WTC11 (cell line): ENCODE measurements around the gene PLCD4. TPM values are rescaled to one million over a fixed set of nuclear protein-coding genes. Genes with fewer than 3 reads are reported as not detected.

Experiments used
- ATF1 ChIP-seq: sonication (generic); formaldehyde crosslinking; IDR thresholded peaks from 2 replicates; pipeline ENCODE4 v1.8.1; 2023; ENCODE audit warnings: mild to moderate bottlenecking, moderate library complexity, missing genetic modification reagents
- CREM ChIP-seq: sonication (generic); formaldehyde crosslinking; IDR thresholded peaks from 2 replicates; pipeline ENCODE4 v1.8.1; 2022; ENCODE audit warnings: mild to moderate bottlenecking, missing genetic modification reagents, moderate library complexity
- ESRRA ChIP-seq: sonication (generic); formaldehyde crosslinking; IDR thresholded peaks from 2 replicates; pipeline ENCODE4 v1.8.1; 2022; ENCODE audit warnings: mild to moderate bottlenecking, missing genetic modification reagents, borderline replicate concordance
- ETV6 ChIP-seq: sonication (generic); formaldehyde crosslinking; IDR thresholded peaks from 2 replicates; pipeline ENCODE4 v1.8.1; 2022; ENCODE audit warnings: mild to moderate bottlenecking, missing genetic modification reagents
- FOXJ3 ChIP-seq: sonication (generic); formaldehyde crosslinking; IDR thresholded peaks from 2 replicates; pipeline ENCODE4 v1.9.0; 2021; ENCODE audit warnings: missing genetic modification reagents, mild to moderate bottlenecking, borderline replicate concordance
- GABPB1 ChIP-seq: sonication (generic); formaldehyde crosslinking; IDR thresholded peaks from 2 replicates; pipeline ENCODE4 v1.8.1; 2023; ENCODE audit warnings: mild to moderate bottlenecking, missing genetic modification reagents
- IRF2 ChIP-seq: sonication (generic); formaldehyde crosslinking; IDR thresholded peaks from 2 replicates; pipeline ENCODE4 v1.8.0; 2022; ENCODE audit warnings: low read depth, missing genetic modification reagents, borderline replicate concordance
- JUN ChIP-seq: sonication (generic); formaldehyde crosslinking; IDR thresholded peaks from 2 replicates; pipeline ENCODE4 v1.8.0; 2023; ENCODE audit warnings: mild to moderate bottlenecking, missing genetic modification reagents
- MYBL2 ChIP-seq: sonication (generic); formaldehyde crosslinking; IDR thresholded peaks from 2 replicates; pipeline ENCODE4 v1.8.1; 2023; ENCODE audit warnings: mild to moderate bottlenecking, moderate library complexity, missing genetic modification reagents
- NR1H2 ChIP-seq: sonication (generic); formaldehyde crosslinking; IDR thresholded peaks from 2 replicates; pipeline ENCODE4 v1.9.0; 2021; ENCODE audit warnings: mild to moderate bottlenecking, moderate library complexity, missing genetic modification reagents
- OVOL2 ChIP-seq: fragments of 250-450 bp; sonication (Bioruptor Pico); IDR thresholded peaks from 2 replicates; pipeline ENCODE4 v1.9.0; 2021; ENCODE audit warnings: mild to moderate bottlenecking, borderline replicate concordance
- PREB ChIP-seq: sonication (generic); formaldehyde crosslinking; IDR thresholded peaks from 2 replicates; pipeline ENCODE4 v1.8.1; 2022; ENCODE audit warnings: mild to moderate bottlenecking, missing genetic modification reagents, moderate library complexity, borderline replicate concordance
- SOX15 ChIP-seq: fragments of 250-450 bp; sonication (Bioruptor Pico); IDR thresholded peaks from 2 replicates; pipeline ENCODE4 v1.9.0; 2021; ENCODE audit warnings: mild to moderate bottlenecking
- TP53 ChIP-seq: sonication (generic); formaldehyde crosslinking; IDR thresholded peaks from 2 replicates; pipeline ENCODE4 v1.8.1; 2023; ENCODE audit warnings: mild to moderate bottlenecking, missing genetic modification reagents
- ZMAT4 ChIP-seq: fragments of 250-450 bp; sonication (Bioruptor Pico); IDR thresholded peaks from 2 replicates; pipeline ENCODE4 v1.9.0; 2021; ENCODE audit warnings: mild to moderate bottlenecking
- ZNF121 ChIP-seq: sonication (generic); formaldehyde crosslinking; IDR thresholded peaks from 2 replicates; pipeline ENCODE4 v1.8.0; 2023; ENCODE audit warnings: missing genetic modification reagents
- ZNF138 ChIP-seq: sonication (generic); formaldehyde crosslinking; conservative IDR thresholded peaks from 2 replicates; pipeline ENCODE4 v1.8.1; 2022; ENCODE audit warnings: mild to moderate bottlenecking, moderate library complexity, missing genetic modification reagents
- ZNF317 ChIP-seq: sonication (generic); formaldehyde crosslinking; IDR thresholded peaks from 2 replicates; pipeline ENCODE4 v1.8.1; 2023; ENCODE audit warnings: low read depth, mild to moderate bottlenecking, moderate library complexity, missing genetic modification reagents, borderline replicate concordance
- ZNF396 ChIP-seq: fragments of 250-450 bp; sonication (Bioruptor Pico); IDR thresholded peaks from 2 replicates; pipeline ENCODE4 v1.8.0; 2021; ENCODE audit warnings: mild to moderate bottlenecking, moderate library complexity, borderline replicate concordance
- total RNA-seq: library from RNA; stranded (reverse); gene quantifications from 3 replicates; pipeline ENCODE4 v1.2.3, GENCODE V29; 2021
- TF ChIP-seq, protein P1 (sequence below): fragments of 250-450 bp; sonication (Bioruptor Pico); IDR thresholded peaks from 2 replicates; pipeline ENCODE4 v1.9.0; 2021; ENCODE audit warnings: mild to moderate bottlenecking, borderline replicate concordance
- TF ChIP-seq, protein P2 (sequence below): sonication (generic); formaldehyde crosslinking; IDR thresholded peaks from 2 replicates; pipeline ENCODE4 v1.8.1; 2022; ENCODE audit warnings: mild to moderate bottlenecking, moderate library complexity, missing genetic modification reagents
- TF ChIP-seq, protein P3 (sequence below): fragments of 200-600 bp; IDR thresholded peaks from 2 replicates; pipeline ENCODE4 v1.8.0; 2022; ENCODE audit warnings: antibody characterized with exemption
- TF ChIP-seq, protein P4 (sequence below): sonication (generic); formaldehyde crosslinking; IDR thresholded peaks from 2 replicates; pipeline ENCODE4 v1.8.1; 2023; ENCODE audit warnings: mild to moderate bottlenecking, missing genetic modification reagents
- TF ChIP-seq, protein P5 (sequence below): sonication (generic); formaldehyde crosslinking; IDR thresholded peaks from 2 replicates; pipeline ENCODE4 v1.8.0; 2022; ENCODE audit warnings: missing genetic modification reagents

PLCD4 gene
- total RNA-seq, 1 experiment from 2014 or later: 0.28 TPM

- TF ChIP-seq, protein P1, sequence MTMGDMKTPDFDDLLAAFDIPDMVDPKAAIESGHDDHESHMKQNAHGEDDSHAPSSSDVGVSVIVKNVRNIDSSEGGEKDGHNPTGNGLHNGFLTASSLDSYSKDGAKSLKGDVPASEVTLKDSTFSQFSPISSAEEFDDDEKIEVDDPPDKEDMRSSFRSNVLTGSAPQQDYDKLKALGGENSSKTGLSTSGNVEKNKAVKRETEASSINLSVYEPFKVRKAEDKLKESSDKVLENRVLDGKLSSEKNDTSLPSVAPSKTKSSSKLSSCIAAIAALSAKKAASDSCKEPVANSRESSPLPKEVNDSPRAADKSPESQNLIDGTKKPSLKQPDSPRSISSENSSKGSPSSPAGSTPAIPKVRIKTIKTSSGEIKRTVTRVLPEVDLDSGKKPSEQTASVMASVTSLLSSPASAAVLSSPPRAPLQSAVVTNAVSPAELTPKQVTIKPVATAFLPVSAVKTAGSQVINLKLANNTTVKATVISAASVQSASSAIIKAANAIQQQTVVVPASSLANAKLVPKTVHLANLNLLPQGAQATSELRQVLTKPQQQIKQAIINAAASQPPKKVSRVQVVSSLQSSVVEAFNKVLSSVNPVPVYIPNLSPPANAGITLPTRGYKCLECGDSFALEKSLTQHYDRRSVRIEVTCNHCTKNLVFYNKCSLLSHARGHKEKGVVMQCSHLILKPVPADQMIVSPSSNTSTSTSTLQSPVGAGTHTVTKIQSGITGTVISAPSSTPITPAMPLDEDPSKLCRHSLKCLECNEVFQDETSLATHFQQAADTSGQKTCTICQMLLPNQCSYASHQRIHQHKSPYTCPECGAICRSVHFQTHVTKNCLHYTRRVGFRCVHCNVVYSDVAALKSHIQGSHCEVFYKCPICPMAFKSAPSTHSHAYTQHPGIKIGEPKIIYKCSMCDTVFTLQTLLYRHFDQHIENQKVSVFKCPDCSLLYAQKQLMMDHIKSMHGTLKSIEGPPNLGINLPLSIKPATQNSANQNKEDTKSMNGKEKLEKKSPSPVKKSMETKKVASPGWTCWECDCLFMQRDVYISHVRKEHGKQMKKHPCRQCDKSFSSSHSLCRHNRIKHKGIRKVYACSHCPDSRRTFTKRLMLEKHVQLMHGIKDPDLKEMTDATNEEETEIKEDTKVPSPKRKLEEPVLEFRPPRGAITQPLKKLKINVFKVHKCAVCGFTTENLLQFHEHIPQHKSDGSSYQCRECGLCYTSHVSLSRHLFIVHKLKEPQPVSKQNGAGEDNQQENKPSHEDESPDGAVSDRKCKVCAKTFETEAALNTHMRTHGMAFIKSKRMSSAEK: peak; percentile 67; the same call in 1 of the 2 replicates
- peak; percentile 83 for TF ChIP-seq GABPB1 (CRISPR knock-in tag)
- peak; percentile 29; the same call in 1 of the 2 replicates for TF ChIP-seq CREM (CRISPR knock-in tag)
- no peak for TF ChIP-seq ZNF121 (CRISPR knock-in tag)
- no peak for TF ChIP-seq ZNF396 (CRISPR knock-in tag)
- no peak for TF ChIP-seq SOX15 (CRISPR knock-in tag)
- TF ChIP-seq JUN (CRISPR knock-in tag): peak; percentile 15; the same call in 1 of the 2 replicates
- no peak for TF ChIP-seq NR1H2
- peak; percentile 89; the same call in 1 of the 2 replicates for TF ChIP-seq ZNF138
- TF ChIP-seq ETV6 (CRISPR knock-in tag): peak; percentile 95
- peak; percentile 95 for TF ChIP-seq TP53 (CRISPR knock-in tag)
- no peak for TF ChIP-seq ZMAT4 (CRISPR knock-in tag)
- no peak for TF ChIP-seq FOXJ3 (CRISPR knock-in tag)
- TF ChIP-seq, protein P2, sequence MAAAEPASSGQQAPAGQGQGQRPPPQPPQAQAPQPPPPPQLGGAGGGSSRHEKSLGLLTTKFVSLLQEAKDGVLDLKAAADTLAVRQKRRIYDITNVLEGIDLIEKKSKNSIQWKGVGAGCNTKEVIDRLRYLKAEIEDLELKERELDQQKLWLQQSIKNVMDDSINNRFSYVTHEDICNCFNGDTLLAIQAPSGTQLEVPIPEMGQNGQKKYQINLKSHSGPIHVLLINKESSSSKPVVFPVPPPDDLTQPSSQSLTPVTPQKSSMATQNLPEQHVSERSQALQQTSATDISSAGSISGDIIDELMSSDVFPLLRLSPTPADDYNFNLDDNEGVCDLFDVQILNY (CRISPR knock-in tag): peak; percentile 99
- no peak for TF ChIP-seq IRF2
- TF ChIP-seq ESRRA (CRISPR knock-in tag): no peak
- no peak for TF ChIP-seq OVOL2 (CRISPR knock-in tag)
- TF ChIP-seq, protein P3, sequence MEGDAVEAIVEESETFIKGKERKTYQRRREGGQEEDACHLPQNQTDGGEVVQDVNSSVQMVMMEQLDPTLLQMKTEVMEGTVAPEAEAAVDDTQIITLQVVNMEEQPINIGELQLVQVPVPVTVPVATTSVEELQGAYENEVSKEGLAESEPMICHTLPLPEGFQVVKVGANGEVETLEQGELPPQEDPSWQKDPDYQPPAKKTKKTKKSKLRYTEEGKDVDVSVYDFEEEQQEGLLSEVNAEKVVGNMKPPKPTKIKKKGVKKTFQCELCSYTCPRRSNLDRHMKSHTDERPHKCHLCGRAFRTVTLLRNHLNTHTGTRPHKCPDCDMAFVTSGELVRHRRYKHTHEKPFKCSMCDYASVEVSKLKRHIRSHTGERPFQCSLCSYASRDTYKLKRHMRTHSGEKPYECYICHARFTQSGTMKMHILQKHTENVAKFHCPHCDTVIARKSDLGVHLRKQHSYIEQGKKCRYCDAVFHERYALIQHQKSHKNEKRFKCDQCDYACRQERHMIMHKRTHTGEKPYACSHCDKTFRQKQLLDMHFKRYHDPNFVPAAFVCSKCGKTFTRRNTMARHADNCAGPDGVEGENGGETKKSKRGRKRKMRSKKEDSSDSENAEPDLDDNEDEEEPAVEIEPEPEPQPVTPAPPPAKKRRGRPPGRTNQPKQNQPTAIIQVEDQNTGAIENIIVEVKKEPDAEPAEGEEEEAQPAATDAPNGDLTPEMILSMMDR: no peak
- no peak; the same call in 1 of the 2 replicates for TF ChIP-seq PREB (CRISPR knock-in tag)
- TF ChIP-seq, protein P4, sequence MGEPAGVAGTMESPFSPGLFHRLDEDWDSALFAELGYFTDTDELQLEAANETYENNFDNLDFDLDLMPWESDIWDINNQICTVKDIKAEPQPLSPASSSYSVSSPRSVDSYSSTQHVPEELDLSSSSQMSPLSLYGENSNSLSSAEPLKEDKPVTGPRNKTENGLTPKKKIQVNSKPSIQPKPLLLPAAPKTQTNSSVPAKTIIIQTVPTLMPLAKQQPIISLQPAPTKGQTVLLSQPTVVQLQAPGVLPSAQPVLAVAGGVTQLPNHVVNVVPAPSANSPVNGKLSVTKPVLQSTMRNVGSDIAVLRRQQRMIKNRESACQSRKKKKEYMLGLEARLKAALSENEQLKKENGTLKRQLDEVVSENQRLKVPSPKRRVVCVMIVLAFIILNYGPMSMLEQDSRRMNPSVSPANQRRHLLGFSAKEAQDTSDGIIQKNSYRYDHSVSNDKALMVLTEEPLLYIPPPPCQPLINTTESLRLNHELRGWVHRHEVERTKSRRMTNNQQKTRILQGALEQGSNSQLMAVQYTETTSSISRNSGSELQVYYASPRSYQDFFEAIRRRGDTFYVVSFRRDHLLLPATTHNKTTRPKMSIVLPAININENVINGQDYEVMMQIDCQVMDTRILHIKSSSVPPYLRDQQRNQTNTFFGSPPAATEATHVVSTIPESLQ (CRISPR knock-in tag): no peak
- TF ChIP-seq ZNF317: 0 out of 2 replicates have a peak, but pooled peaks have one; percentile 34
- TF ChIP-seq, protein P5, sequence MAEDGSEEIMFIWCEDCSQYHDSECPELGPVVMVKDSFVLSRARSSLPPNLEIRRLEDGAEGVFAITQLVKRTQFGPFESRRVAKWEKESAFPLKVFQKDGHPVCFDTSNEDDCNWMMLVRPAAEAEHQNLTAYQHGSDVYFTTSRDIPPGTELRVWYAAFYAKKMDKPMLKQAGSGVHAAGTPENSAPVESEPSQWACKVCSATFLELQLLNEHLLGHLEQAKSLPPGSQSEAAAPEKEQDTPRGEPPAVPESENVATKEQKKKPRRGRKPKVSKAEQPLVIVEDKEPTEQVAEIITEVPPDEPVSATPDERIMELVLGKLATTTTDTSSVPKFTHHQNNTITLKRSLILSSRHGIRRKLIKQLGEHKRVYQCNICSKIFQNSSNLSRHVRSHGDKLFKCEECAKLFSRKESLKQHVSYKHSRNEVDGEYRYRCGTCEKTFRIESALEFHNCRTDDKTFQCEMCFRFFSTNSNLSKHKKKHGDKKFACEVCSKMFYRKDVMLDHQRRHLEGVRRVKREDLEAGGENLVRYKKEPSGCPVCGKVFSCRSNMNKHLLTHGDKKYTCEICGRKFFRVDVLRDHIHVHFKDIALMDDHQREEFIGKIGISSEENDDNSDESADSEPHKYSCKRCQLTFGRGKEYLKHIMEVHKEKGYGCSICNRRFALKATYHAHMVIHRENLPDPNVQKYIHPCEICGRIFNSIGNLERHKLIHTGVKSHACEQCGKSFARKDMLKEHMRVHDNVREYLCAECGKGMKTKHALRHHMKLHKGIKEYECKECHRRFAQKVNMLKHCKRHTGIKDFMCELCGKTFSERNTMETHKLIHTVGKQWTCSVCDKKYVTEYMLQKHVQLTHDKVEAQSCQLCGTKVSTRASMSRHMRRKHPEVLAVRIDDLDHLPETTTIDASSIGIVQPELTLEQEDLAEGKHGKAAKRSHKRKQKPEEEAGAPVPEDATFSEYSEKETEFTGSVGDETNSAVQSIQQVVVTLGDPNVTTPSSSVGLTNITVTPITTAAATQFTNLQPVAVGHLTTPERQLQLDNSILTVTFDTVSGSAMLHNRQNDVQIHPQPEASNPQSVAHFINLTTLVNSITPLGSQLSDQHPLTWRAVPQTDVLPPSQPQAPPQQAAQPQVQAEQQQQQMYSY: no peak
- TF ChIP-seq ATF1 (CRISPR knock-in tag): no peak
- TF ChIP-seq MYBL2 (CRISPR knock-in tag): peak; percentile 74; the same call in 1 of the 2 replicates
These were observed 39.3 kb upstream of the PLCD4 start, which contains the start of the genes CNOT9 and USP37 (continued) for GRCh38 chr2:218568190-218569037.
